COLO668 (cell line): ENCODE results near the gene NINJ1.
"Not testable (repeated sequence)": the region's sequence is repeated elsewhere in the genome, so short reads cannot be mapped to it uniquely, and the experiment has no call there.

ENCODE experiments used
- DNase-seq: peaks from one replicate; lab custom pipeline; 2025; ENCODE audit not compliant: unreplicated experiment; lab: John Stamatoyannopoulos, UW

NINJ1 gene

DNA sequence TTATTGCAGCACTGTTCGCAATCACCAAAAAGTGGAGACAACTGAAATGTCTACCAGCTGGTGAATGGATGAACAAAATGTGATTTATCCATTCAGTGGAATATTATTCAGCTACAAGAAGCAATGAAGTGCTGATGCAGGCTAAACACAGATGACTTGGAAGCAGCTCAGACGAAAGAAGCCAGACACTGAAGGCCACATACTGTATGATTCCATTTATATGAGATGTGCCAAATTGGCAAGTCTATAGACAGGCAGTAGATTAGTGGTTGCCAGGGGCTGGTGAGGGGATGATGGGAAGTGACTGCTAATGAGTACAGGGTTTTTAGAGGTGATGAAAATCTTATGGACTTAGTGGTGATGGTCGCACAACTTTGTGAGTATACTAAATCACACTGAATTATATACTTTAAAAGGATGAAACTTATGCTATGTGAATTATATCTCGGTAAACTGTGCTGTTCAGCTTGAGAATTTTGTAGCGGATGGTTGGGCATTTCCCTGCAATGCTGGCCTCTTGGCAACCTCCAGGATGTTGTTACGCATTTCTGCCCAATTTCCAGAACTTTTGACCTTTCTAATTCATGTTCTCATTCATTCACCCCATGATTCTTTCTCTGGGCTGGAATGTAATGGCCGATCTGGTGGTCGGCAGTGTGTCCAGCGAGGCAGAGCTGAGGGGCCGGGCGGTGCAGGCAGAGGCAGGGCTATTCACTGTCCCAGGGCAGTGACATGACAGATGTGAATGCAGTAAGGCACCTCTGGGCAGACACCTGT lies 27.9 kb upstream of the NINJ1 start:
- DNase-seq = no peak

DNA sequence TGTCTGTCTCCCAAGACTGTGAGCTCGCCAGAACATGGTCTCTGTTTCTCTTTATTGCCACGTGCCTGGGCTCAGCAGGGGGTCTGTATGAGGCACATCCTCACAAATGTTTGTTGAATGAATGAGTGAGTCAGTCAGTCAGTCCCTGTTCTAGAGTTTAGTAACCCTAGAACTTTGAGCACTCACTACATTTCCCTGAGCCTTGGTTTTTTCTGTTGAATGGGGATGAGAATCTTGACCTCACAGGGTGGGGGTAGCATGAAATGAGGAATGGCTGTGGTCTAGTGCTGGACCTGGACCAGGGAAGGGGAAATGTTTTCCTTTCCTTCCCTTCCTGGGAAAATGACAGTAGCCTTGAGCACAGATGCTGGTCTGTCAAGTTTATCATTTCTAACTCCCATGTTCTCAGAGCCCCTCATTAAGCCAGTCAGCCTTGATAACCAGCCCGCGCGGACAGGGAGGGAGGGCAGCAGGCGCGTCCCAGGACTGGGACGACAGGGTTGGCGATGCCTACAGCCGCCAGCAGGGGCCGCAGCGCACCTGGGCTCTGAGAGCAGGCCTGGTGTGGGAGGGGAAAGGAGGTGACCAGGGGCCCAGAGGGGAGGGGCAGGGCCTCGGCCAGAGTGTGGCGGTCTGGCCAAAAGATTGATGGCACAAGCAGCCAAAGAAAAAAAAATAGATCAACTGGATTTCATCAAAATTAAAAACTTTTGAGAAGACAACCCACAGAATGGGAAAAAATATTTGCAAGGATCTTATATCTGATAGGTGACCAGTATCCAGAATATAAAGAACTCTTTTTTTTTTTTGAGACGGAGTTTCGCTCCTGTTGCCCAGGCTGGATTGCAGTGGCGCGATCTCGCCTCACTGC lies 25.8 kb upstream of the NINJ1 start:
- DNase-seq = peak; percentile 84

DNA sequence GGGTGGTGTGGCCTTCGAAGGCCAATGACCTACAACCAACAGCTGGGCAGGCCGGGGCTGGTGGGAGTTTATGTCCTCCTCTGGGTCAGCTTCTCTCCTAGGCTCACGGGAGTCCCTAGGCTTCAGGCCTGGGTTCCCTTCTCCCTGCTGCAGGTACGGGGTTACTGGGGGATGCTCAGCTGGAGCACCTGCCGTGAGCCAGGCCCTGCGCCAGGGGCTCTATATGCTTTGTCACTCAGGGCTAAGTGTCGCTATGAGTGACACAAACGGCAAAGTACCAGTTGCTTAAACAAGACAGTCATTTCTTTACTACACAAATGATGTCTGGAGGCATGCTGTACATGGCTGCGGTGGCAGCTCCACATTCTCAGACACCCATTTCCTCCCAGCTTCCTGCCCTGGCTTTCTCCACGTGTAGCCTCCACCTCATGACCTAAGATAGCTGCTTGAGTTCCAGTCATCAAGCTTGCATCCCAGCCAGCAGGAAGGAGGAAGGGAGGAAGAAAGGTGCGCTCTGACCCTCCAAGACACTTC lies 22.5 kb upstream of the NINJ1 start:
- no peak for DNase-seq

DNA sequence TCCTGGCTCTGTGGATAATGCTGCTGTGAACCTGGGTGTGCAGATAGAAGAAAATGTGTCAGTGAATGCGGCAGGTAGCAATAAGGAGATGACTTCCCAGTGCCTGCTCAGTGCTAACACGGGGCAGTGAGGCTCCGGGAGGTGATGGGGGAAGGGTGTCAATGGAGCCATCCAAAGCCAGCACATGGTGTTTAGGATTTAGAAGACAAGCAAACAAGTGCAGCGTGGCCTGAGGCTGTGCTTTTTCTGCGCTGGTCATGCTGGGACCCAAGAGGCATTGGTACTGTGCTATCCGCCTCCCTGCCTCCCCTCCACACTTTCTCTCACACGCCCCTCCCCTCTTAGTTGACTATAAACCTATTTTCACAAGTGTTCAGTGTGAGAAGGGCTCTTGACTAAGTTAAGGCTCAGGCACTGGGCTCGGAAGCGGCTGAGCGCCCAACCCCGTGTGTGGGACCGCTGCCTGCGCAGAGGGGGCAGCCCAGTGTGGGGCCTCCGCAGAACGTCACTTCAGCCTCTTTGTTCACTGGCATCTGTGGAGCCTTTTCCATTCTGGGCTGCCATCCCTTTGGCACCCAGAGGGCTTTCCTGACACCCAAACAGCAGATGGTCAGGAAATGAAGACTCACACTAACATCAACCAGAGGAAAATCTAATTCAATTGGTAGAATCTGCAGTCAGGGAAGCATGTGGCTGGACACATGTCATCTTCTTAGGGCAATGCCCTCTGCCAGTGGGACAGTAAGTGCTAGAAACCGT lies 21.8 kb upstream of the NINJ1 start:
- no peak for DNase-seq

DNA sequence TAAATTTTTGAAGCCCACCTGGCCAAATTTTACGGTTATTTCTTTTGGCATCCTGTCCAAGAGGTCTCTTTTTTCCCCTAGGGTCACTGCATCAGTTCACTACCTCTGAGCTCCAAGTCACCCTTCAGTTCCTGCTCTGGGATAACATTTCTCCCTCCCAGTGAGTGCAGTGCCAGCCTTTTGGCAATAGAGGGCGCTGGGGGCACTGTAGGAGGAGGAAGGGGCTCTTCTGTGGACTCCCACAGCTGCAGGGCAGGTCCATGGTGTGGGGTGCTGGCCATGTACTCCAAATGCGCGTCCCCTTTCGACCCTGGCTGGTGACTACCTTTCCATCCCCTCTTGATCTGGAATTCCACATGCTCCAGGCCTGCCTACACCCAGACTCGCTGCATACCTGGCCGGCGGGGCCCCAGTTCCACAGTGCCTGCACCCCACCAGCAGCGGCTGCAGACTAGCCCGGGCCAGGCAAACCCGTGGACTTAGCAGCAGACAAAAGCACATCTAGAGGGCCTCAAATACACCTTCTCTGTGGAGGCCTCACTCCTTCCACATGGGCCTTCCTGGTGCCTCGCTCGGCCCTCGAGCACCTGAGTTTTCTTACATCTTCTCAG lies 20.3 kb upstream of the NINJ1 start:
- peak; percentile 50 for DNase-seq

DNA sequence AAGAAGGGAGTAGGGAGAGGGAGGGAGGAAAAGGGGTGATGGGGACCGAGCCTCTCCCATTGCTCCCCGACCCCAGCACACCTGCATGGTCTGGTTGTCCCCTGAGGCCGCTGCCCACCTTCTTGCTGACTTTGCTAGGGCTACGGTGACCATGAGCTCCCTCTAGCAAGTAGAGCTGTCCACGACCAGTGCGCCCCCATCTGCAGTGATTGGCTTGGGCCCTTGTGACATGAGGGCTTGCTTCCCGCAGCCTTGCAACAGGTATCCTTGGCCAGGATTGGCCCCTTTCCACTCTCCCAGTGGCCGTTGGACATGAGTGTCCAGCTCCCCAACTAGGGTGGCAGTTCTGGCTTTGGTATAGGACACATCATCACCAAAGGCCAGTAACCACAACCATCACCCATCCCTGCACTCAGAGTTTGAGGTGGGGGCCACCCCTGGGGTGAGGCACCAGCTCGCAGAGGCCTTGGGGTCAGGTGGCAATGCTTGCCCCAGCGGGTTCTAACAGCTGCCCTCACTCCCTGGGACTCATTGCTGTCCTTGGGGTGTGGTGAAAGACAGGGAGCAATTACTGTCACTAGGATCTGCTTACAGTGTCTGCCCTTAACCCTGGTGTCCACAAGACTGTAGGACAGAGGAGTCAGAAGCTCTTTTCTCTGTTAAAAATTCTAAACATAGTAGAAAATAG lies 17.2 kb upstream of the NINJ1 start:
- DNase-seq = no peak

DNA sequence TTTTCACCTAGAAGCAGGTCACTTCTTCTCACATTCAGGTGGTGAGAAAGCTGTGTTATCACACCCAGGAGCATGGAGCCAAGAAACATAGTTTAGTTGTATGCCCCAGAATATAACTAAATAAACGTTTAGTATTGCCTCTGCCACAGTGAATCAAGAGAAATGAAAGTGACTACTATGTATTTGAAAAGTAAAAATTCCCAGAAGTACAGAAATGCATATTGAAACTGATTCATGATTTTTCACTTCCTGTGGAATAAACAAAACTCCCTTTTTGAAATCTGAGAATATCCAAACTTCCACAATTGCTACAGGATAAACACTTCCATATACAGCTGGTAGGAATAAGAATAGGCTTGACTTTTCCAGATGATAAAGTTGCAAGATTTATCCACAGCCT lies 15.3 kb upstream of the NINJ1 start:
- DNase-seq = no peak

DNA sequence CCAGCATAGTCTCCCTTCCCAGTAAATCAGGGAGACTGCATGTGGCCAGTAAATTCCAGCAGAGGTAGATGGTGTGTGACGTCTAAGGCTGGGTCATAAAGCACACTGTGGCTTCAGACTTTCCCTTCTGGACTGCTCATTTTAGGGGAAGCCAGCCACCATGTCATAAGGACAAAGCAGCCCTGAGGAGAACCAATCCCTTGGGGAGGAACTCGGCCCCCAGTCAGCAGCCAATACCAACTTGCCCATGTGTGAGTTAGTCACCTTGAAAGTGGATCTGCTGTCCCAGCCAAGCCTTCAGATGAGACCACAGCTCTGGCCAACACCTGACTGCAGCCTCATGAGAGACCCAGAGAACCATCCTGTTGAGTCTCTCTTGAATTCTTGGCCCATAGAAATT lies 14.7 kb upstream of the NINJ1 start:
- DNase-seq = no peak

DNA sequence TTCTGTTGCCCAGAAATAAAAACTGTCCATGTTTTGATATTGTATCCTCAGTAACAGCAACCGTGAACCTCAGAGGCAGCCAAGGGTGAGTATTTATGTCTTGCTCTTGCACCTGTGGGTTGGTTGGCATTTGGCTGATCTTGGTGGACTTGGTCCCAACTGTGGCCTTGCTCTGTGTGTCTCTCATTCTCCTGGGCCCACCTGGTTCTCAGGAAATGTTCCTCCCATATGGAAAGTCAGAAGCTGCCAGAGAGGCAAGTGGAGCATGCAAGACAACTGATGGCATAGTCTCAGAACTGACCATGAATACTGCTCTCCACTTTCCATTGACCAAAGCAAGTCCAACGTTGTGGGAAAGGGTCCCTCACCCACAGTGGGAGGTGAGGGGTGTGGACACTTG lies 13.6 kb upstream of the NINJ1 start:
- DNase-seq = no peak

DNA sequence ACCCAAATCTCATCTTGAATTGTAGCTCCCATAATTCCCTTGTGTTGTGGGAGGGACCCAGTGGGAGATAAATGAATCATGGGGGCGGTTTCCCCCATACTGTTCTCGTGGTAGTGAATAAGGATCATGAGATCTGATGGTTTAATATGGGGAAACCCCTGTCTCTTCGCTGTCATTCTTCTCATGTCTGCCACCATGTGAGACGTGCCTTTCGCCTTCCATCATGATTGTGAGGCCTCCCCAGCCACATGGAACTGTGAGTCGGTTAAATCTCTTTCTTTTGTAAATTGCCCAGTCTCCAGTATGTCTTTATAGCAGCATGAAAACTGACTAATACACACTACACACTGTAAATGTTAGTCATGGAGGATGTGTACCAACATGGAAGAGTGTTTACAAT lies 12.6 kb upstream of the NINJ1 start:
- DNase-seq = not testable (repeated sequence)

DNA sequence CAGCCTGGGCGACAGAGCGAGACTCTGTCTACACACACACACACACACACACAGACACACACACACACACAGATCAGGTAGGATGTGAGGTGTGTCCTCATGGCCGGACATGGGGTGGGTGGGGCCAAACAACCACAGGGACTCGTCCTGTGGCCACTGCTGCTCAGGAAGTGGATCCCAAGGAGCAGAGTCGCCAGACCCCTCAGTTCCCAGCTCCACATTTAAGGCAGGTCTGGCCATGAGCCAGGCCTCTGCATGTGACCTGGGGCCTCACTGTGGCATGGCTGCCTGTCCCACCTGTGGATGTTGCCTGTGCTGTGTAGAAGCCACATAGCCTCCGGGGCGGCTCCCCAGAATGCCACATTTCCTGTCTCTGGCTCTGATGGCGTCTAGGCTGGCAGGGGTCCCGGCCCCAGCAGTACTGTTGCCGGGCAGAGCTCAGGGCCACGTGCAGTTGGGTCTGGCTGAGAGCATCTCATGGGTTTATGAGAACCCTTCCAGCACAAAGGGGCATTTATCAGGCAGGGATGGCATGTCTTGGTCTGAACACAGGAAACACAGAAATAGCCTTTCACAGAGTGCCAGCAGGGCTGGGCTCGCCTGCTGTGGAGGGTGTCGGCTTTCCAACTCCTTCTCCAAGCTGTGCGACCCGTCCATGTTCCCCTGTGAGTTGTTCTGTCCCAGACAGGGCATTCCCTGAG lies 9.9 kb upstream of the NINJ1 start:
- DNase-seq = no peak

DNA sequence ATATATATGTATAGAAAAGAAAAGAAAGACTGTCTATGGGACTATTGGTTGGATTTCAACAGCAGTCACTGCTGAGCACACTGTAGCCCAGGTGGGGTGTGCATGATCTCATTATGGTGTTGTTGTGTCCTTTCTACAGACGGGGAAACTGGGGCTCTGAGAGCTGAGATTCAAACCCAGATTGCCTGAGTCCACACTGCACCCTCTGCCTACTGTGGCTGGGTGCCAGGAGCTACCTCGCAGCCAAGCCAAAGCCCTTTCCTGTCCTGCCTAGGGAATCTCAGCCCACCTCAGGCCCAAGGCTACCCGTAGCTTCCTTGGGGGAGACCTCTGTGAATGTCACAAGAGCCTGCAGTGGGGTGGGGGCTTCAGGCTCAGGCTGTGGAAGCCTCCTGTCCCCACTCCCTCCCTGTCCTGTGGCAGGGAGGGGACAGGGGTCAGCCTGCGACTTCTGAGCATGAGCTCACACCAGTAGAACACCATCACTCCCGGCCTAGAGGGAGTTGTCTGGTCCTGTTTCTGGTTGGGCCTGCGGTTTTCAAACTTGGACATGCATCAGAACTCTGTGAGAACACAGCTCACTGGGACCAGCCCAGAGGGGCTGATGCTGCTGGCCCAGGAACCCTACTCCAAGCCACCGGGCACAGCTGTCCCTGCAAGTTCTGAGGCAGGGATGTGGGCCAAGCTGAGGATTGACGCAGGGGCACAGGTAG lies 7.9 kb upstream of the NINJ1 start:
- no peak for DNase-seq

DNA sequence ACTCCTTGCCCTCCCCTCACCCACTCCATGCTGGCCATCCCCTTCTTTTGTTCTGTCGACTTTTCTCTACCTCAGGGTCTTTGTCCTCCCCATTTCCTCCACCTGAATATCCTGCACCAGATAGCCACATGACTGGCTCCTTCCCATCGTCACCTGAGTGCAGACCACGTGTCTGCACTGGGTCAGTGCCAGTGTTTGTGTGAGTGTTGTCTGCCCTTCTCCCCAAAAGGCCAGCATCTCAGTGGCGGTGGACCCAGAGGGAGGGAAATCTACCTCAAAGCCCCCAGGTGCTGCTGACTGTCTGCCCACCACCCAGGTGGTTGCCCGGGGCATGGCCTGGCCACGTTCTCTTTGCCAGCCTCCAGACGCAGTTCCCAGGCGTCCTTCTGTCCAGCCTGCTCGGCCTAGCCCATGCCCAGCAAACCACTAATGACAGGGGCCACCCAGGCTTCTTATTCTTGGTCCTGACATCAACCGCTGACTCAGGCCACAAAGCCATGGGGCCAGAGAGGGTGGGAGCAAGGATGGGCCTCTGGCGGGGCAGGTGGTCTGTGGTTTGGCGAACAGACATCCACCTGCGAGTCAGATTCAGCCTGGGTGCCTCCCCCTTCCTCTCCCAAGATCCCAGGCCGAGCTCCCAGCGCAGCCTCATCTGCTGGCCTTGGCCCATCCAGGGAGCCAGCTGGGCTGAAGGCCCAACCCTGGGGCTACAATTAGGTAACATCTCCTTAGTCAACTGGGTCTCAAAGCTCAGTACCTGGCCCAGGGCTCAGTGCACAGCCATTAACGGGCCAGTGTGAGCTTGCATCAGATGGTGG lies 5.5 kb upstream of the NINJ1 start:
- no peak for DNase-seq

DNA sequence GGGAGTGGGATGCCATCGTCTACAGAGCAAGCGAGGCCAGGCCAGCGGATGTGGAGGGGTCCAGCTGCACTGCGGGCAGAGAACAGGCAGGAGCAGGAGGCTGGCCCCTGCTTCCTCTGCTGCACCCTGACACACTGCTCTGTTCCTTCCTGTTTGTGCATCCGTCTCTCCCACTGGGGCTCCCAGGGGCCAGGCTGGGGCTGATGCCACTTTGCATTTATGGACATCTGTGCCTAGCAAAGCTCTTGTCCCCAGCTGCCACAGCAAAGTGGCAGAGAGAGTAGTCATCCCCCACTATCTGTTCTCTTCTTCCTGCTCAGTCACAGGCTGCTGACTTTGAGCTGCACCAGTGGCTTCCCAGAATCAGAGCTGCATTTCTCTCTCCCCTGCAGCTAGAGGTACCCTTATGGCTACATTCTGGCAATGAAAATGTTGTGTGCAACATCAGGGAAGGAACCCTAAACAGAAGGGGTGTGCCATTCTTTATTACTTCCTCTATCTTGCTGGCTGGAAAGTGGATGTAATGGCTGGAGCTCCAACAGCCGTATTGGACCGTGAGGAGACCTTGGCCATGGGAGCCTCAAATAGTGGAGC lies 4.2 kb upstream of the NINJ1 start:
- DNase-seq = no peak

DNA sequence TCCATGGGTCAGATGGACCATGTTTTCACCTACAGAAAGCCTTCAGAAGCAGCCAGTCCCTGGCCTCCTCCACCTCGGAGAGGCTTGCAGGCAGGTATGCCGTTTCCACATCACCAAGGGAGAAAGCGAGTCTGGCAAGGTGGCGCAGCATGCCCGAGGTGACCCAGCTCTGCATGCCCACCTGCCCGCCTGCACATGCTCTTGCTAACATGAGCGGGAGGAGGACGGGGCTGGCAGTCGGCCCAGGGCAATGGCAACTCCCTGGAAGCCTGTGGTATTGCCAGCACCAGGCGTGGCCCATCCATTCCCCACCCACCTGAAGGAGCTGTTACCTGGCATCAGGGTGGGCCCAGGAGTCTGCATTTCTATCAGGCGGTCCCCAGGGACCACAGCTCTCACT lies 3.3 kb upstream of the NINJ1 start:
- no peak for DNase-seq

DNA sequence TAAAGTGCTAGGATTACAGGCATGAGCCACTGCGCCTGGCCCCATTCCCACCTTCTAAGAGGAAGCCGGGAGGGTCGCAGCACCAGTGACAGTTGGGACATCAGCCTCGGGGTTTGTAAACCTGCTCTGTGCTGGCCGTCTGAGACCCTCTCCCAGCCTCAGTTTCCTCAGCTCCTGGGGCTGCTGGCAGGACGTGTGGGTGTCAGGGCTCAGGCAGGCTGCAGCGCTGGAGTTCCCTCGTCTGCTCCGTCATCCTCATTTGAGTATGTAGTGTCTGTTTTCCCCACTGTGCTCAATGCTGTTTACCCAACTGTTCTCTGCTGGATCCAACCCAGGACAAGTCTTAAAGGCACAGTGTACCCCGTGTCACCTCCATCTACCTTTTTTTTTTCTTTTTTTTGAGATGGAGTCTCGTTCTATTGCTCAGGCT lies 2.0 kb upstream of the NINJ1 start:
- DNase-seq = peak; percentile 8

DNA sequence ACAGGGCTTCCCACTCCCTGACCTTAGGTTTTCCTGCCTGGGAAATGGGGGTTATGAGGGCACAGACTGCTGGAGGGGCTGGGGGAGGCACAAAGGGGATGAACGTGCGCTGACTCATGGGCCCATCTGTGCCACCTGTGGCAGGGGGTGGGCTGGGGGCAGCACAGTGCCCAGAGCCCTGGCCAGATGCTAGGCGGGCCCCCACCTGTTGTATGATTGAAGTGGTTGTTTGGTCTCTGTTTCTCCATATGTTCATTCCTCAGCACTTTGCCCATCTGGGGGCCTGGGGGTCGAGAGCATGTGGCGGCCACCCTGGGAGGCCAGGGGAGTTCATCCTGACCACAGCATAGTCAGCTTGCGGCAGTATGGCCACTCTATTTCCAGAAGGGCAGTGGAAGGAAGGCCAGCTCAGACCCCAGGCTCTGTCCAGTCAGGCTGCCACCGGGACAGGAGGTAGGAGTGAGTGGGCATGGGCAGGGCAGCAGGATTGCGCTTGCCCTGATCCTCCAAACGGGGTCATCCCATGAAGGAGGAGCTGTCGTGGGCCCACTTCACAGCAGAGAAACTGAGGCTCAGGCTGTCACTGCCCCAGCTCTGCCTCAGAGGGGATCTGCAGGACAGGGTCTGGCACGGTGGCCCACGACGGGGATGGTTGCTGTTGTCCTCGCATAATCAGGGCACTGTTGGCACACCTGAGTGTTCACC lies 841 bp upstream of the NINJ1 start:
- DNase-seq = no peak
